Measurements from ENCODE around the gene IQCB1. TPM values are rescaled to one million over a fixed set of nuclear protein-coding genes. Genes with fewer than 3 reads are reported as not detected.

The IQCB1 gene
- total RNA-seq, 2 experiments from 2014 or later: 30.2 to 34.7 TPM

GRCh38 chr3:121723485-121723884 is 111.4 kb downstream of the IQCB1 start:
- no peaks in the 10 kb centered on the region for H3K27me3 Mint-ChIP-seq
- no peaks in the 10 kb centered on the region for H3K9me3 Mint-ChIP-seq (ENCODE audit: low read depth)
- ATAC-seq (no peak), DNase-seq (no peak)
- peaks cover 63% of the 10 kb centered on the region for H3K36me3 Mint-ChIP-seq
- CTCF ChIA-PET: interaction anchor here (1.7 kb wide), 1 partner anchor 9 kb away, joined by 3 read pairs; no protein-coding TSS in a partner anchor
- H3K4me1 Mint-ChIP-seq: peaks cover 16% of the 10 kb centered on the region
- H3K27ac Mint-ChIP-seq: no peak overlapping the region
- no peak overlapping the region for H3K4me3 Mint-ChIP-seq

- H3K36me3 Mint-ChIP-seq: peaks cover 68% of the 10 kb centered on the region
- ATAC-seq (no peak), DNase-seq (no peak)
- H3K27ac Mint-ChIP-seq: no peak overlapping the region
- H3K4me3 Mint-ChIP-seq: no peak overlapping the region
- H3K9me3 Mint-ChIP-seq (ENCODE audit: low read depth): no peaks in the 10 kb centered on the region
- CTCF ChIA-PET: no interaction called here
- H3K27me3 Mint-ChIP-seq: no peaks in the 10 kb centered on the region
- peaks cover 21% of the 10 kb centered on the region for H3K4me1 Mint-ChIP-seq
Observed at GRCh38 chr3:121722411-121722810, 112.4 kb downstream of the IQCB1 start.

GRCh38 chr3:121720163-121720562 is 114.7 kb downstream of the IQCB1 start:
- Mint-ChIP-seq H3K4me1 (peaks cover 24% of the 10 kb centered on the region), H3K4me3 (no peak overlapping the region), H3K27me3 (no peaks in the 10 kb centered on the region), H3K36me3 (peaks cover 71% of the 10 kb centered on the region), H3K9me3 (ENCODE audit: low read depth) (no peaks in the 10 kb centered on the region), H3K27ac (no peak overlapping the region)
- ATAC-seq (no peak), DNase-seq (no peak)
- CTCF ChIA-PET: no interaction called here

Other genes starting within 250 kb of the IQCB1 start
- not detected for gene FBXO40, start 241.7 kb downstream of the IQCB1 start, total RNA-seq
- gene HCLS1, start 174.2 kb downstream of the IQCB1 start, total RNA-seq: 100 to 1,000 TPM; 305 to 312 TPM
- gene GOLGB1, start 85.3 kb downstream of the IQCB1 start, total RNA-seq: 10 to 100 TPM; 30.6 to 31.2 TPM
- 10 to 100 TPM; 19.9 to 22.0 TPM for gene EAF2, start 149 bp upstream of the IQCB1 start, total RNA-seq
- 1 to 10 TPM; 2.4 to 4.8 TPM for gene SLC15A2, start 59.3 kb upstream of the IQCB1 start, total RNA-seq
- 1 to 10 TPM; 3.8 to 4.5 TPM for gene ILDR1, start 187.2 kb upstream of the IQCB1 start, total RNA-seq
- gene CD86, start 220.3 kb upstream of the IQCB1 start, total RNA-seq: 10 to 100 TPM; 23.4 to 25.3 TPM